ENCODE data around the gene SDK1.

Gene SDK1

GRCh38 chr7:3832199-3832598 is 531.1 kb downstream of the SDK1 start:
- no peaks in the 10 kb centered on the region for H3K36me3 ChIP-seq (ENCODE audit: control insufficient read depth, insufficient read depth, low read length, severe bottlenecking)

GRCh38 chr7:3835109-3835508 is 534.1 kb downstream of the SDK1 start:
- no peaks in the 10 kb centered on the region for H3K4me1 ChIP-seq (ENCODE audit: control insufficient read depth, insufficient read depth, low read length)
- no peak overlapping the region for H3K4me3 ChIP-seq (ENCODE audit: low read length)
- no peaks in the 10 kb centered on the region for H3K27me3 ChIP-seq (replicated peaks; ENCODE audit: control insufficient read depth, insufficient read depth, low read length)

More at GRCh38 chr7:3832199-3832598, 531.1 kb downstream of the SDK1 start:
- Histone ChIP-seq H3K4me1 (ENCODE audit: control insufficient read depth, insufficient read depth, low read length) (no peaks in the 10 kb centered on the region), H3K9me3 (ENCODE audit: control insufficient read depth, low read length) (peaks cover 5% of the 10 kb centered on the region), H3K27me3 (replicated peaks; ENCODE audit: control insufficient read depth, insufficient read depth, low read length) (no peaks in the 10 kb centered on the region), H3K9ac (ENCODE audit: low read length) (no peak overlapping the region), H3K4me3 (ENCODE audit: low read length) (no peak overlapping the region)
- no peak for DNase-seq (ENCODE audit: low read depth)

GRCh38 chr7:3836855-3837254 is 535.8 kb downstream of the SDK1 start:
- DNase-seq (ENCODE audit: low read depth), result no peak
- Histone ChIP-seq H3K9ac (ENCODE audit: low read length) (no peak overlapping the region), H3K36me3 (ENCODE audit: control insufficient read depth, insufficient read depth, low read length, severe bottlenecking) (no peaks in the 10 kb centered on the region), H3K9me3 (ENCODE audit: control insufficient read depth, low read length) (peaks cover 5% of the 10 kb centered on the region), H3K27me3 (replicated peaks; ENCODE audit: control insufficient read depth, insufficient read depth, low read length) (no peaks in the 10 kb centered on the region), H3K4me3 (ENCODE audit: low read length) (no peak overlapping the region), H3K4me1 (ENCODE audit: control insufficient read depth, insufficient read depth, low read length) (no peaks in the 10 kb centered on the region)

More at GRCh38 chr7:3835109-3835508, 534.1 kb downstream of the SDK1 start:
- H3K9me3 ChIP-seq (ENCODE audit: control insufficient read depth, low read length), result peaks cover 5% of the 10 kb centered on the region
- H3K36me3 ChIP-seq (ENCODE audit: control insufficient read depth, insufficient read depth, low read length, severe bottlenecking), result no peaks in the 10 kb centered on the region
- no peak for DNase-seq (ENCODE audit: low read depth)
- H3K9ac ChIP-seq (ENCODE audit: low read length), result no peak overlapping the region

GRCh38 chr7:3844540-3845151 is 543.6 kb downstream of the SDK1 start:
- no peak for DNase-seq (ENCODE audit: low read depth)
- no peaks in the 10 kb centered on the region for H3K36me3 ChIP-seq (ENCODE audit: control insufficient read depth, insufficient read depth, low read length, severe bottlenecking)
- no peaks in the 10 kb centered on the region for H3K27me3 ChIP-seq (replicated peaks; ENCODE audit: control insufficient read depth, insufficient read depth, low read length)
- no peaks in the 10 kb centered on the region for H3K9me3 ChIP-seq (ENCODE audit: control insufficient read depth, low read length)
- H3K9ac ChIP-seq (ENCODE audit: low read length), result no peak overlapping the region
- no peak overlapping the region for H3K4me3 ChIP-seq (ENCODE audit: low read length)
- no peaks in the 10 kb centered on the region for H3K4me1 ChIP-seq (ENCODE audit: control insufficient read depth, insufficient read depth, low read length)

GRCh38 chr7:3846738-3847137 is 545.7 kb downstream of the SDK1 start:
- no peak overlapping the region for H3K9ac ChIP-seq (ENCODE audit: low read length)
- H3K4me1 ChIP-seq (ENCODE audit: control insufficient read depth, insufficient read depth, low read length), result no peaks in the 10 kb centered on the region
- H3K9me3 ChIP-seq (ENCODE audit: control insufficient read depth, low read length), result no peaks in the 10 kb centered on the region
- H3K4me3 ChIP-seq (ENCODE audit: low read length), result no peak overlapping the region
- H3K27me3 ChIP-seq (replicated peaks; ENCODE audit: control insufficient read depth, insufficient read depth, low read length), result no peaks in the 10 kb centered on the region
- DNase-seq (ENCODE audit: low read depth), result no peak
- no peaks in the 10 kb centered on the region for H3K36me3 ChIP-seq (ENCODE audit: control insufficient read depth, insufficient read depth, low read length, severe bottlenecking)

- Histone ChIP-seq H3K4me1 (ENCODE audit: control insufficient read depth, insufficient read depth, low read length) (no peaks in the 10 kb centered on the region), H3K9ac (ENCODE audit: low read length) (no peak overlapping the region), H3K4me3 (ENCODE audit: low read length) (no peak overlapping the region), H3K27me3 (replicated peaks; ENCODE audit: control insufficient read depth, insufficient read depth, low read length) (no peaks in the 10 kb centered on the region), H3K36me3 (ENCODE audit: control insufficient read depth, insufficient read depth, low read length, severe bottlenecking) (no peaks in the 10 kb centered on the region), H3K9me3 (ENCODE audit: control insufficient read depth, low read length) (no peaks in the 10 kb centered on the region)
- no peak for DNase-seq (ENCODE audit: low read depth)
Measured at GRCh38 chr7:3847336-3847735, 546.3 kb downstream of the SDK1 start.

GRCh38 chr7:3859431-3859830 is 558.4 kb downstream of the SDK1 start:
- Histone ChIP-seq H3K4me3 (ENCODE audit: low read length) (no peak overlapping the region), H3K27me3 (replicated peaks; ENCODE audit: control insufficient read depth, insufficient read depth, low read length) (no peaks in the 10 kb centered on the region)
- no peak for DNase-seq (ENCODE audit: low read depth)

GRCh38 chr7:3860932-3861331 is 559.9 kb downstream of the SDK1 start:
- peaks cover 16% of the 10 kb centered on the region for H3K4me1 ChIP-seq (ENCODE audit: control insufficient read depth, insufficient read depth, low read length)

More at GRCh38 chr7:3859431-3859830, 558.4 kb downstream of the SDK1 start:
- no peaks in the 10 kb centered on the region for H3K36me3 ChIP-seq (ENCODE audit: control insufficient read depth, insufficient read depth, low read length, severe bottlenecking)
- H3K9ac ChIP-seq (ENCODE audit: low read length), result no peak overlapping the region
- H3K9me3 ChIP-seq (ENCODE audit: control insufficient read depth, low read length), result peaks cover 22% of the 10 kb centered on the region
- peaks cover 16% of the 10 kb centered on the region for H3K4me1 ChIP-seq (ENCODE audit: control insufficient read depth, insufficient read depth, low read length)

GRCh38 chr7:3861386-3861785 is 560.3 kb downstream of the SDK1 start:
- H3K4me3 ChIP-seq (ENCODE audit: low read length), result peak overlapping the region; percentile 12
- H3K27me3 ChIP-seq (replicated peaks; ENCODE audit: control insufficient read depth, insufficient read depth, low read length), result no peaks in the 10 kb centered on the region
- peaks cover 16% of the 10 kb centered on the region for H3K4me1 ChIP-seq (ENCODE audit: control insufficient read depth, insufficient read depth, low read length)
- no peak overlapping the region for H3K9ac ChIP-seq (ENCODE audit: low read length)
- DNase-seq (ENCODE audit: low read depth), result no peak
- peaks cover 19% of the 10 kb centered on the region for H3K9me3 ChIP-seq (ENCODE audit: control insufficient read depth, low read length)
- no peaks in the 10 kb centered on the region for H3K36me3 ChIP-seq (ENCODE audit: control insufficient read depth, insufficient read depth, low read length, severe bottlenecking)

More at GRCh38 chr7:3860932-3861331, 559.9 kb downstream of the SDK1 start:
- no peaks in the 10 kb centered on the region for H3K27me3 ChIP-seq (replicated peaks; ENCODE audit: control insufficient read depth, insufficient read depth, low read length)
- no peak for DNase-seq (ENCODE audit: low read depth)
- H3K9ac ChIP-seq (ENCODE audit: low read length), result no peak overlapping the region
- peaks cover 19% of the 10 kb centered on the region for H3K9me3 ChIP-seq (ENCODE audit: control insufficient read depth, low read length)
- H3K36me3 ChIP-seq (ENCODE audit: control insufficient read depth, insufficient read depth, low read length, severe bottlenecking), result no peaks in the 10 kb centered on the region
- no peak overlapping the region for H3K4me3 ChIP-seq (ENCODE audit: low read length)

- no peaks in the 10 kb centered on the region for H3K27me3 ChIP-seq (replicated peaks; ENCODE audit: control insufficient read depth, insufficient read depth, low read length)
- H3K9ac ChIP-seq (ENCODE audit: low read length), result no peak overlapping the region
- H3K4me3 ChIP-seq (ENCODE audit: low read length), result peak overlapping the region; percentile 55
- peak; percentile 82 for DNase-seq (ENCODE audit: low read depth)
- peaks cover 22% of the 10 kb centered on the region for H3K9me3 ChIP-seq (ENCODE audit: control insufficient read depth, low read length)
- H3K4me1 ChIP-seq (ENCODE audit: control insufficient read depth, insufficient read depth, low read length), result peaks cover 16% of the 10 kb centered on the region
- no peaks in the 10 kb centered on the region for H3K36me3 ChIP-seq (ENCODE audit: control insufficient read depth, insufficient read depth, low read length, severe bottlenecking)
Measured at GRCh38 chr7:3861941-3862340, 560.9 kb downstream of the SDK1 start.

GRCh38 chr7:3862774-3863173 is 561.7 kb downstream of the SDK1 start:
- H3K27me3 ChIP-seq (replicated peaks; ENCODE audit: control insufficient read depth, insufficient read depth, low read length), result no peaks in the 10 kb centered on the region
- no peaks in the 10 kb centered on the region for H3K36me3 ChIP-seq (ENCODE audit: control insufficient read depth, insufficient read depth, low read length, severe bottlenecking)
- peaks cover 22% of the 10 kb centered on the region for H3K9me3 ChIP-seq (ENCODE audit: control insufficient read depth, low read length)
- H3K9ac ChIP-seq (ENCODE audit: low read length), result no peak overlapping the region
- H3K4me3 ChIP-seq (ENCODE audit: low read length), result no peak overlapping the region
- peaks cover 19% of the 10 kb centered on the region for H3K4me1 ChIP-seq (ENCODE audit: control insufficient read depth, insufficient read depth, low read length)
- no peak for DNase-seq (ENCODE audit: low read depth)

GRCh38 chr7:3866277-3866676 is 565.2 kb downstream of the SDK1 start:
- peaks cover 15% of the 10 kb centered on the region for H3K4me1 ChIP-seq (ENCODE audit: control insufficient read depth, insufficient read depth, low read length)
- peaks cover 24% of the 10 kb centered on the region for H3K9me3 ChIP-seq (ENCODE audit: control insufficient read depth, low read length)
- no peak overlapping the region for H3K9ac ChIP-seq (ENCODE audit: low read length)
- DNase-seq (ENCODE audit: low read depth), result no peak
- no peaks in the 10 kb centered on the region for H3K36me3 ChIP-seq (ENCODE audit: control insufficient read depth, insufficient read depth, low read length, severe bottlenecking)
- no peaks in the 10 kb centered on the region for H3K27me3 ChIP-seq (replicated peaks; ENCODE audit: control insufficient read depth, insufficient read depth, low read length)
- no peak overlapping the region for H3K4me3 ChIP-seq (ENCODE audit: low read length)

All from adipocyte (in vitro differentiated cells).